Omental fat pad (tissue), 4 donors: ENCODE data around the gene ARAP2. TPM values are rescaled to one million over a fixed set of nuclear protein-coding genes. Genes with fewer than 3 reads are reported as not detected.
A peak's percentile ranks its signal among the peaks of the same experiment; 100 is the strongest.

Experiments
- ATAC-seq: fragments of 150-250 bp; one replicate; pipeline ENCODE4 v1.9.1; 2016; ENCODE audit warnings: mild to moderate bottlenecking, moderate library complexity; ENCODE audit not compliant: low FRiP score
- DNase-seq: peaks from one replicate; pipeline ENCODE4 v3.0.0-alpha.2; 2019; ENCODE audit warnings: low spot score
- total RNA-seq, 4 donors: library from RNA; depleted of rRNA; stranded (reverse); fragments of >200 nt; gene quantifications; one replicate each; pipeline ENCODE4 v1.1.0, GENCODE V29; 2016
- TF ChIP-seq, protein P1 (sequence below), 3 donors: fragments of 450-650 bp; IDR thresholded peaks; one replicate each; pipeline ENCODE4 v1.5.1; 2016 to 2017; ENCODE audit warnings: antibody characterized with exemption in 3 of 3, mild to moderate bottlenecking in 3 of 3, moderate library complexity in 2 of 3

Gene ARAP2
- total RNA-seq, 4 donors from 2014 or later, result 21.6 to 138 (median 72.3) TPM

DNA sequence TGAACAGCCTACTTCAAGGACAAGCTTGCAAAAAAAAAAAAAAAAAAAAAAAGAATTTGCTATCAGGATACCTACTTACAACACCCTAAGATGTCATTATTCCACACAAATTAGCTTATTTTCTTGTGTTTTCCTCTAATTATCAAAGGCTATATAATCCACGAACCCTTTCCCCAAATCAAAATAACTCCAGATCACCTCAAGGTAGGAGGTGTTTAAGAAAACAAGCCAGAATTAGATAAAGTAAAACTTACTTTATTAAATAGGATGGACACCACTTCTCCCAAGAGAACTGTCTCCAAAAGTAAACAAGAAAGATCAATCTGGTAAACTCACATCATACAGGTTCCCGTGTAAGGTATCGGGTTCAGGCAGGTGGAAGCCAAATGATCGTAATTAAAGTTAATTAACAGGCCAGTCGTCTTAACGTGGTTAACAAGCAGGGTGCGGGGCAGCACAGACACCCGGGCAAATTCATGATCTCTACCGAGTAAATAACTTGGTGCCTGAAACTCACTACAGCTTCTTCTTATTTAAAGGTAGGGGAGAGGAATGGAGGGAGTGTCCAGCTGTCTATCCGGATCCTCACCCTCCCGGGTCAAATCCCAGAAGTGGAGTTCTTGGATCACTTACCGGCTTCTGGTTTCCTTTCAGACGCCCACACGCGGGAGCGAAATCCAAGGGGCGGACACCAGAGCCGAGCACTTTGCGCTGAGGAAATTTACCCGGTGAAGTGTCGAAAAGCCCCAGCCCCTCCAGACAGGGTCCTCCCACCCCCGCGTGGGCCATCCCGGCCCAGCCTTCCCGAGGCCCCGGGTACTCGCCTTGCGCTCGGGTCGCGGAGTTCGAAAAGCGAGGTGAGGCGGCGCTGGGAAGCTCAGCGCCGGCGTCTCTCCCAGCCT lies 708 bp downstream of the ARAP2 start:
- peak; percentile 85 for ATAC-seq
- peak; percentile 60 for DNase-seq

GRCh38 chr4:36242629-36243354 lies 1.5 kb downstream of the ARAP2 start:
- no peak for ATAC-seq
- TF ChIP-seq, protein P1, sequence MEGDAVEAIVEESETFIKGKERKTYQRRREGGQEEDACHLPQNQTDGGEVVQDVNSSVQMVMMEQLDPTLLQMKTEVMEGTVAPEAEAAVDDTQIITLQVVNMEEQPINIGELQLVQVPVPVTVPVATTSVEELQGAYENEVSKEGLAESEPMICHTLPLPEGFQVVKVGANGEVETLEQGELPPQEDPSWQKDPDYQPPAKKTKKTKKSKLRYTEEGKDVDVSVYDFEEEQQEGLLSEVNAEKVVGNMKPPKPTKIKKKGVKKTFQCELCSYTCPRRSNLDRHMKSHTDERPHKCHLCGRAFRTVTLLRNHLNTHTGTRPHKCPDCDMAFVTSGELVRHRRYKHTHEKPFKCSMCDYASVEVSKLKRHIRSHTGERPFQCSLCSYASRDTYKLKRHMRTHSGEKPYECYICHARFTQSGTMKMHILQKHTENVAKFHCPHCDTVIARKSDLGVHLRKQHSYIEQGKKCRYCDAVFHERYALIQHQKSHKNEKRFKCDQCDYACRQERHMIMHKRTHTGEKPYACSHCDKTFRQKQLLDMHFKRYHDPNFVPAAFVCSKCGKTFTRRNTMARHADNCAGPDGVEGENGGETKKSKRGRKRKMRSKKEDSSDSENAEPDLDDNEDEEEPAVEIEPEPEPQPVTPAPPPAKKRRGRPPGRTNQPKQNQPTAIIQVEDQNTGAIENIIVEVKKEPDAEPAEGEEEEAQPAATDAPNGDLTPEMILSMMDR (IDR thresholded peaks at IDR 0.05), result no peak
- peak; percentile 41 for DNase-seq

More for the DNA sequence above, 708 bp downstream of the ARAP2 start:
- TF ChIP-seq, protein P1 (IDR thresholded peaks at IDR 0.05), result no peak

- TF ChIP-seq, protein P1 (IDR thresholded peaks at IDR 0.05), result no peak
- ATAC-seq (no peak), DNase-seq (no peak)
These were observed 2.5 kb downstream of the ARAP2 start for GRCh38 chr4:36241771-36242170.

- DNase-seq, result no peak
- TF ChIP-seq, protein P1 (IDR thresholded peaks at IDR 0.05), result no peak
- ATAC-seq, result no peak
These were observed 6.7 kb downstream of the ARAP2 start for GRCh38 chr4:36237366-36238313.

GRCh38 chr4:36236159-36236558 lies 8.2 kb downstream of the ARAP2 start:
- DNase-seq, result no peak
- no peak for ATAC-seq
- TF ChIP-seq, protein P1 (IDR thresholded peaks at IDR 0.05), result no peak

DNA sequence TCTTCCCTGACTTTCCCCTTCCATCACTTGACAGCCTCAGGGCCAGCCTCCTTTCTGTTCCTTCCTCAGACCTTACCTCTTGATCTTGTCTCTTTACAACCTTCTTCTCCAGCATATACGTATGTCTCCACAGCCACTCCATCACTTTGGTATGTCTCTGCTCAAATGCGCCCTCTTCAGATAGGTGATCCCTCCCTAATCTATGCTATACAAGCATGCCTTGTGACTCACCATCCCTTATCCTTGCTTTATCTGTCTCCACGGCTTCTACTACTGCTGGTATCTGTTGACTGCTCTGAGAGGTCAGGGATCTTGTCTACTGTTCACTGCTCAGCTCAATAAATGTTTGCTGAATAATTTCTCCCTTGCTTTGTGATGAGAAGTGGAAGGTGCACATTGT lies 9.0 kb downstream of the ARAP2 start:
- DNase-seq (no peak), ATAC-seq (no peak)
- TF ChIP-seq, protein P1 (IDR thresholded peaks at IDR 0.05), result no peak
